Measurements from ENCODE around the gene ELMO1. TPM values are rescaled to one million over a fixed set of nuclear protein-coding genes. Genes with fewer than 3 reads are reported as not detected.

Gene ELMO1
- total and polyA plus RNA-seq, 2 of the 13 experiments (the other 11 are each of a cell fraction or from before 2014, with no cell fraction given), result 0.11 to 0.17 TPM

GRCh38 chr7:36863901-36864701 is 584.6 kb downstream of the ELMO1 start (continued):
- no peak for TF ChIP-seq ZNF10 (CRISPR knock-in tag; IDR thresholded peaks at IDR 0.05; ENCODE audit: borderline replicate concordance, low read depth)
- TF ChIP-seq, protein P1, sequence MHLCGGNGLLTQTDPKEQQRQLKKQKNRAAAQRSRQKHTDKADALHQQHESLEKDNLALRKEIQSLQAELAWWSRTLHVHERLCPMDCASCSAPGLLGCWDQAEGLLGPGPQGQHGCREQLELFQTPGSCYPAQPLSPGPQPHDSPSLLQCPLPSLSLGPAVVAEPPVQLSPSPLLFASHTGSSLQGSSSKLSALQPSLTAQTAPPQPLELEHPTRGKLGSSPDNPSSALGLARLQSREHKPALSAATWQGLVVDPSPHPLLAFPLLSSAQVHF (CRISPR knock-in tag; IDR thresholded peaks at IDR 0.05), result no peak
- no peak for TF ChIP-seq SNAI1 (CRISPR knock-in tag; IDR thresholded peaks at IDR 0.05; ENCODE audit: borderline replicate concordance)
- peak; percentile 88; the same call in 1 of the 2 replicates for TF ChIP-seq ZNF430 (CRISPR knock-in tag; IDR thresholded peaks at IDR 0.05)
- TF ChIP-seq ZNF549 (CRISPR knock-in tag; IDR thresholded peaks at IDR 0.05), result no peak
- TF ChIP-seq ZNF362 (CRISPR knock-in tag; IDR thresholded peaks at IDR 0.05; ENCODE audit: borderline replicate concordance), result peak; percentile 58; the same call in 1 of the 2 replicates
- TF ChIP-seq REPIN1 (CRISPR knock-in tag; IDR thresholded peaks at IDR 0.05; ENCODE audit: borderline replicate concordance, low read depth), result peak; percentile 46; the same call in 1 of the 2 replicates
- TF ChIP-seq MAZ (IDR thresholded peaks at IDR 0.05; ENCODE audit: borderline replicate concordance, low read depth, low read length), result 0 out of 2 replicates have a peak, but pooled peaks have one; percentile 13
- TF ChIP-seq MAZ (CRISPR knock-in tag; IDR thresholded peaks at IDR 0.05; ENCODE audit: low read depth), result peak; percentile 70
- TF ChIP-seq MLXIP (CRISPR knock-in tag; IDR thresholded peaks at IDR 0.05; ENCODE audit: borderline replicate concordance), result peak; percentile 92
- no peak for TF ChIP-seq RBM39 (IDR thresholded peaks at IDR 0.05; ENCODE audit: low read depth, low read length, poor library complexity, severe bottlenecking)
- no peak for TF ChIP-seq IKZF4 (CRISPR knock-in tag; IDR thresholded peaks at IDR 0.05; ENCODE audit: borderline replicate concordance, low read depth, not compliant biosample characterization)
- peak; percentile 47; the same call in 1 of the 2 replicates for TF ChIP-seq TOPORS (CRISPR knock-in tag; IDR thresholded peaks at IDR 0.05)
- TF ChIP-seq ZNF468 (CRISPR knock-in tag; IDR thresholded peaks at IDR 0.05), result no peak
- TF ChIP-seq JUND (CRISPR knock-in tag; IDR thresholded peaks at IDR 0.05), result peak; percentile 72
- TF ChIP-seq, protein P2, sequence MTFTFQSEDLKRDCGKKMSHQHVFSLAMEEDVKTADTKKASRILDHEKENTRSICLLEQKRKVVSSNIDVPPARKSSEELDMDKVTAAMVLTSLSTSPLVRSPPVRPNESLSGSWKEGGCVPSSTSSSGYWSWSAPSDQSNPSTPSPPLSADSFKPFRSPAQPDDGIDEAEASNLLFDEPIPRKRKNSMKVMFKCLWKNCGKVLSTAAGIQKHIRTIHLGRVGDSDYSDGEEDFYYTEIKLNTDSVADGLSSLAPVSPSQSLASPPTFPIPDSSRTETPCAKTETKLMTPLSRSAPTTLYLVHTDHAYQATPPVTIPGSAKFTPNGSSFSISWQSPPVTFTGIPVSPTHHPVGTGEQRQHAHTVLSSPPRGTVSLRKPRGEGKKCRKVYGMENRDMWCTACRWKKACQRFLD (CRISPR knock-in tag; IDR thresholded peaks at IDR 0.05; ENCODE audit: borderline replicate concordance), result no peak
- TF ChIP-seq, protein P3, sequence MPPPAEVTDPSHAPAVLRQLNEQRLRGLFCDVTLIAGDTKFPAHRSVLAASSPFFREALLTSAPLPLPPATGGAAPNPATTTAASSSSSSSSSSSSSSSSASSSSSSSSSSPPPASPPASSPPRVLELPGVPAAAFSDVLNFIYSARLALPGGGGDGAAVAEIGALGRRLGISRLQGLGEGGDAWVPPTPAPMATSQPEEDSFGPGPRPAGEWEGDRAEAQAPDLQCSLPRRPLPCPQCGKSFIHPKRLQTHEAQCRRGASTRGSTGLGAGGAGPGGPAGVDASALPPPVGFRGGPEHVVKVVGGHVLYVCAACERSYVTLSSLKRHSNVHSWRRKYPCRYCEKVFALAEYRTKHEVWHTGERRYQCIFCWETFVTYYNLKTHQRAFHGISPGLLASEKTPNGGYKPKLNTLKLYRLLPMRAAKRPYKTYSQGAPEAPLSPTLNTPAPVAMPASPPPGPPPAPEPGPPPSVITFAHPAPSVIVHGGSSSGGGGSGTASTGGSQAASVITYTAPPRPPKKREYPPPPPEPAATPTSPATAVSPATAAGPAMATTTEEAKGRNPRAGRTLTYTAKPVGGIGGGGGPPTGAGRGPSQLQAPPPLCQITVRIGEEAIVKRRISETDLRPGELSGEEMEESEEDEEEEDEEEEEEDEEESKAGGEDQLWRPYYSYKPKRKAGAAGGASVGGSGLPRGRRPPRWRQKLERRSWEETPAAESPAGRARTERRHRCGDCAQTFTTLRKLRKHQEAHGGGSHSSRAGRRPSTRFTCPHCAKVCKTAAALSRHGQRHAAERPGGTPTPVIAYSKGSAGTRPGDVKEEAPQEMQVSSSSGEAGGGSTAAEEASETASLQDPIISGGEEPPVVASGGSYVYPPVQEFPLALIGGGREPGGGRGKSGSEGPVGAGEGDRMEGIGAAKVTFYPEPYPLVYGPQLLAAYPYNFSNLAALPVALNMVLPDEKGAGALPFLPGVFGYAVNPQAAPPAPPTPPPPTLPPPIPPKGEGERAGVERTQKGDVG (CRISPR knock-in tag; IDR thresholded peaks at IDR 0.05; ENCODE audit: borderline replicate concordance), result 0 out of 2 replicates have a peak, but pooled peaks have one; percentile 25
- peak; percentile 69; the same call in 1 of the 2 replicates for TF ChIP-seq CCDC6 (CRISPR knock-in tag; IDR thresholded peaks at IDR 0.05)

All from HepG2 (cell line).